SK-N-SH (cell line): ENCODE measurements around the gene THADA. TPM values are rescaled to one million over a fixed set of nuclear protein-coding genes. Genes with fewer than 3 reads are reported as not detected.
A peak's percentile ranks its signal among the peaks of the same experiment; 100 is the strongest.
"Not testable (repeated sequence)": the region's sequence is repeated elsewhere in the genome, so short reads cannot be mapped to it uniquely, and the experiment has no call there.

Experiments used
- CTCF ChIA-PET: fragments of 300-600, 350-600 bp; formaldehyde crosslinking; extraction: SDS; loops from one replicate; lab custom pipeline; 2021; lab: Yijun Ruan, JAX
- POLR2A ChIA-PET: fragments of 350-600 bp; sonication (Branson Sonifier 250); formaldehyde crosslinking; extraction: SDS; loops from one replicate; lab custom pipeline; 2020; ENCODE audit warnings: antibody characterized with exemption, inconsistent platforms; lab: Yijun Ruan, JAX
- DNase-seq: peaks from one replicate; pipeline ENCODE4 v3.0.0; 2012
- H2AFZ ChIP-seq: fragments of 200-600 bp; sonication (generic); 2 replicates; pipeline ENCODE4 v1.8.1; 2016; ENCODE audit warnings: antibody characterized with exemption, mild to moderate bottlenecking, low read depth
- H3F3A ChIP-seq: fragments of 200-600 bp; sonication (generic); replicated peaks from 2 replicates; pipeline ENCODE3; 2016; ENCODE audit warnings: antibody characterized with exemption, mild to moderate bottlenecking; ENCODE audit not compliant: insufficient read depth
- H3K27ac ChIP-seq, 2 experiments: fragments of 200-500 bp in 1 of 2; fragments of 200-600 bp in 1 of 2; sonication (Bioruptor generic) in 1 of 2; sonication (generic), shearing (Covaris generic) in 1 of 2; 2 replicates each; pipeline versions ENCODE4 v1.5.1 to v1.6.1; 2014 to 2016; ENCODE audit warnings: low read depth in 2 of 2, inconsistent platforms in 1 of 2, low read length in 1 of 2, mild to moderate bottlenecking in 1 of 2, mixed read lengths in 1 of 2
- H3K27me3 ChIP-seq: fragments of 200-600 bp; sonication (generic), shearing (Covaris generic); 2 replicates; pipeline ENCODE4 v1.6.1; 2016; ENCODE audit warnings: mixed run types; ENCODE audit not compliant: insufficient read depth
- H3K36me3 ChIP-seq, 2 experiments: fragments of 200-500 bp in 1 of 2; fragments of 200-600 bp in 1 of 2; sonication (Bioruptor generic) in 1 of 2; sonication (generic) in 1 of 2; replicated peaks in 1 of 2; 2 replicates each; pipeline versions ENCODE3 to v1.5.1; 2014 to 2016; ENCODE audit warnings: low read length in 1 of 2, mild to moderate bottlenecking in 1 of 2; ENCODE audit not compliant: insufficient read depth in 2 of 2, control insufficient read depth in 1 of 2
- H3K4me1 ChIP-seq, 2 experiments: fragments of 200-500 bp in 1 of 2; fragments of 200-600 bp in 1 of 2; sonication (Bioruptor generic) in 1 of 2; sonication (generic), shearing (Covaris generic) in 1 of 2; 2 replicates each; pipeline versions ENCODE4 v1.5.1 to v1.6.1; 2014 to 2016; ENCODE audit warnings: low read depth in 1 of 2, low read length in 1 of 2, mixed run types in 1 of 2; ENCODE audit not compliant: insufficient read depth in 2 of 2, control insufficient read depth in 1 of 2
- H3K4me2 ChIP-seq: fragments of 200-600 bp; sonication (generic), shearing (Covaris generic); 2 replicates; pipeline ENCODE4 v1.6.1; 2017; ENCODE audit warnings: mixed run types
- H3K4me3 ChIP-seq, 2 experiments: fragments of 200-500 bp in 1 of 2; fragments of 200-600 bp in 1 of 2; sonication (Bioruptor generic) in 1 of 2; sonication (generic), shearing (Covaris generic) in 1 of 2; 2 replicates each; pipeline versions ENCODE4 v1.5.1 to v1.8.1; 2014 to 2016; ENCODE audit warnings: low read depth in 2 of 2, inconsistent platforms in 1 of 2, low read length in 1 of 2, mild to moderate bottlenecking in 1 of 2, mixed read lengths in 1 of 2, moderate library complexity in 1 of 2
- H3K79me2 ChIP-seq: fragments of 200-600 bp; sonication (generic); 2 replicates; pipeline ENCODE4 v1.8.1; 2017; ENCODE audit warnings: mild to moderate bottlenecking; ENCODE audit not compliant: insufficient read depth
- H3K9ac ChIP-seq: fragments of 200-600 bp; sonication (generic); 2 replicates; pipeline ENCODE4 v1.6.1; 2017; ENCODE audit warnings: mixed run types
- H3K9me2 ChIP-seq: fragments of 200-600 bp; sonication (generic); 2 replicates; pipeline ENCODE4 v1.6.1; 2017; ENCODE audit warnings: mixed run types
- H3K9me3 ChIP-seq: fragments of 200-600 bp; sonication (generic); 2 replicates; pipeline ENCODE4 v1.6.1; 2017; ENCODE audit warnings: mixed run types, mild to moderate bottlenecking, moderate library complexity
- H4K20me1 ChIP-seq: fragments of 200-600 bp; sonication (generic); 2 replicates; pipeline ENCODE4 v1.6.1; 2017; ENCODE audit warnings: mild to moderate bottlenecking, mixed run types; ENCODE audit not compliant: insufficient read depth
- CTCF ChIP-seq: fragments of 200-600 bp; sonication (generic); IDR thresholded peaks from 2 replicates; pipeline ENCODE4 v1.6.1; 2017; ENCODE audit warnings: antibody characterized with exemption, mild to moderate bottlenecking, moderate library complexity
- ELF1 ChIP-seq: IDR thresholded peaks from 2 replicates; pipeline ENCODE4 v1.4.0; 2012
- EP300 ChIP-seq, 2 experiments: IDR thresholded peaks; 2 replicates each; pipeline versions ENCODE4 v1.4.0 to v1.6.1; 2012; ENCODE audit warnings: borderline replicate concordance in 1 of 2, low read depth in 1 of 2, low read length in 1 of 2
- FOSL2 ChIP-seq: IDR thresholded peaks from 2 replicates; pipeline ENCODE4 v1.4.0; 2012; ENCODE audit warnings: low read depth, mild to moderate bottlenecking, moderate library complexity, borderline replicate concordance
- FOXM1 ChIP-seq: IDR thresholded peaks from 2 replicates; pipeline ENCODE4 v1.4.0; 2012; ENCODE audit warnings: low read depth, mild to moderate bottlenecking
- GATA2 ChIP-seq: sonication (generic); formaldehyde crosslinking; IDR thresholded peaks from 2 replicates; pipeline ENCODE4 v1.5.0; 2020; ENCODE audit warnings: mild to moderate bottlenecking, missing genetic modification reagents
- JUND ChIP-seq: IDR thresholded peaks from 2 replicates; pipeline ENCODE4 v1.4.0; 2012
- MEF2A ChIP-seq: IDR thresholded peaks from 2 replicates; pipeline ENCODE4 v1.4.0; 2012; ENCODE audit warnings: low read depth, borderline replicate concordance
- MXI1 ChIP-seq: IDR thresholded peaks from 2 replicates; pipeline ENCODE4 v1.6.1; 2012; ENCODE audit warnings: mild to moderate bottlenecking, low read depth, low read length, improper control_type of control experiment
- NFIC ChIP-seq: IDR thresholded peaks from 2 replicates; pipeline ENCODE4 v1.4.0; 2012; ENCODE audit warnings: borderline replicate concordance
- RAD21 ChIP-seq: IDR thresholded peaks from 2 replicates; pipeline ENCODE4 v1.6.1; 2012; ENCODE audit warnings: mild to moderate bottlenecking, low read length
- RFX5 ChIP-seq: IDR thresholded peaks from 2 replicates; pipeline ENCODE4 v1.6.1; 2012; ENCODE audit warnings: mild to moderate bottlenecking, improper control_type of control experiment, low read length
- SMC3 ChIP-seq: IDR thresholded peaks from 2 replicates; pipeline ENCODE4 v1.6.1; 2012; ENCODE audit warnings: low read depth, low read length, improper control_type of control experiment
- TCF12 ChIP-seq: IDR thresholded peaks from 2 replicates; pipeline ENCODE4 v1.4.0; 2012
- TEAD4 ChIP-seq: IDR thresholded peaks from 2 replicates; pipeline ENCODE4 v1.4.0; 2012; ENCODE audit warnings: mild to moderate bottlenecking, borderline replicate concordance; ENCODE audit not compliant: insufficient read depth
- USF2 ChIP-seq: fragments of 150-350 bp; IDR thresholded peaks from 2 replicates; pipeline ENCODE4 v1.6.1; 2017; ENCODE audit warnings: antibody characterized with exemption, low read length, low read depth, borderline replicate concordance
- YY1 ChIP-seq: IDR thresholded peaks from 2 replicates; pipeline ENCODE4 v1.4.0; 2012; ENCODE audit warnings: low read depth, mild to moderate bottlenecking
- WGBS: methylation state at CpG from one replicate; pipeline ENCODE4 v1.1.6; 2017; ENCODE audit warnings: low lambda C conversion rate; 5-methylcytosine and 5-hydroxymethylcytosine counted together
- polyA plus RNA-seq, 3 experiments: library from polyadenylated mRNA; depleted of rRNA; stranded (reverse); fragments of >200 nt; gene quantifications; 2 replicates each; pipeline ENCODE4 v1.2.3, GENCODE V29; 2012

The THADA gene
- polyA plus RNA-seq, 1 of the 3 experiments (the other 2 are of a cell fraction) = 25.6 TPM

GRCh38 chr2:43387092-43388062, 208.5 kb downstream of the THADA start:
- Histone ChIP-seq H3K9ac (no peak overlapping the region), H3K9me3 (no peaks in the 10 kb centered on the region), H4K20me1 (no peaks in the 10 kb centered on the region), H3K27me3 (no peaks in the 10 kb centered on the region), H3F3A (peaks cover 15% of the 10 kb centered on the region), H3K36me3 (peaks cover 0 to 3% of the 10 kb centered on the region in 2 experiments), H3K4me2 (no peak overlapping the region), H3K79me2 (no peaks in the 10 kb centered on the region)
- ChIA-PET CTCF (interaction anchor here (0.9 to 1.5 kb wide), 3 partner anchors 15 to 136 kb away, joined by 3 read pairs; no protein-coding TSS in a partner anchor), POLR2A (no interaction called here)
- no peak for DNase-seq
- WGBS = 94% methylated on average over 7 of the region's 7 CpGs
- no peak for TF ChIP-seq GATA2
- 0 out of 2 replicates have a peak, but pooled peaks have one; percentile 12 for TF ChIP-seq NFIC
- TF ChIP-seq, all 33 proteins: peak for 1
- Histone ChIP-seq H2AFZ (no peak overlapping the region), H3K27ac (0 out of 4 replicates have a peak overlapping the region, but pooled peaks of 1 of the 2 experiments have one; percentile 6), H3K4me3 (no peak overlapping the region), H3K4me1 (peaks cover 7 to 14% of the 10 kb centered on the region in 2 experiments; a peak in 3 of 4 replicates), H3K9me2 (no peaks in the 10 kb centered on the region)

GRCh38 chr2:43386679-43387078, 209.2 kb downstream of the THADA start:
- H3K9me2 ChIP-seq, H3K9ac ChIP-seq, H2AFZ ChIP-seq, H3K36me3 ChIP-seq, DNase-seq, H3K27ac ChIP-seq, H3K9me3 ChIP-seq, H4K20me1 ChIP-seq, H3K4me2 ChIP-seq, H3K79me2 ChIP-seq, H3K27me3 ChIP-seq, H3K4me3 ChIP-seq, H3F3A ChIP-seq, POLR2A ChIA-PET: not testable (repeated sequence)
- WGBS = 96% methylated on average over 9 of the region's 9 CpGs
- CTCF ChIA-PET = interaction anchor here (0.9 to 1.5 kb wide), 3 partner anchors 14 to 135 kb away, joined by 3 read pairs; no protein-coding TSS in a partner anchor
- H3K4me1 ChIP-seq = peaks cover 6 to 13% of the 10 kb centered on the region in 2 experiments; a peak in 3 of 4 replicates

- no peak overlapping the region for H3K9ac ChIP-seq
- no peaks in the 10 kb centered on the region for H3K9me2 ChIP-seq
- peaks cover 0 to 4% of the 10 kb centered on the region in 2 experiments; a peak in 2 of 4 replicates for H3K4me1 ChIP-seq
- POLR2A ChIA-PET = no interaction called here
- no peak for DNase-seq
- peaks cover 3% of the 10 kb centered on the region for H3F3A ChIP-seq
- H3K79me2 ChIP-seq = no peaks in the 10 kb centered on the region
- no peak overlapping the region for H3K4me2 ChIP-seq
- H3K9me3 ChIP-seq = no peaks in the 10 kb centered on the region
- CTCF ChIA-PET = no interaction called here
- WGBS = 96% methylated on average over 1 of the region's 1 CpG
- no peak overlapping the region for H2AFZ ChIP-seq
- H3K27ac ChIP-seq = no peak overlapping the region
- no peak overlapping the region for H3K4me3 ChIP-seq
- no peaks in the 10 kb centered on the region for H4K20me1 ChIP-seq
- peaks cover under 1 to 16% of the 10 kb centered on the region in 2 experiments for H3K36me3 ChIP-seq
- no peaks in the 10 kb centered on the region for H3K27me3 ChIP-seq
- TF ChIP-seq RFX5 (no peak), RAD21 (no peak), FOSL2 (no peak), GATA2 (no peak), MEF2A (no peak), USF2 (no peak), FOXM1 (no peak), JUND (no peak), TCF12 (no peak), YY1 (no peak), ELF1 (no peak), MXI1 (no peak), CTCF (no peak), TEAD4 (no peak), SMC3 (no peak), EP300 (IDR thresholded peaks at IDR 0.05; ENCODE audit: borderline replicate concordance in 1 of 2, low read depth in 1 of 2, low read length in 1 of 2) (no peak)
Measured at GRCh38 chr2:43384143-43384542, 211.7 kb downstream of the THADA start.
